Cerebellar cortex (tissue), 1 donor: ENCODE measurements around the gene CDC34.
"Not testable (repeated sequence)": the region's sequence is repeated elsewhere in the genome, so short reads cannot be mapped to it uniquely, and the experiment has no call there.

ENCODE experiments used
- DNase-seq: peaks from one replicate; pipeline ENCODE4 v3.0.0-alpha.2; 2015; ENCODE audit warnings: low spot score

Gene CDC34

GRCh38 chr19:573519-573825 lies 41.9 kb downstream of the CDC34 start:
- DNase-seq = no peak

- DNase-seq = peak; percentile 47
Observed at GRCh38 chr19:574658-575526, 43.3 kb downstream of the CDC34 start.

- no peak for DNase-seq
Observed at GRCh38 chr19:575527-576506, 44.3 kb downstream of the CDC34 start.

GRCh38 chr19:576768-577438 lies 45.3 kb downstream of the CDC34 start:
- no peak for DNase-seq

GRCh38 chr19:577439-578392 lies 46.2 kb downstream of the CDC34 start:
- no peak for DNase-seq

GRCh38 chr19:579111-579841 lies 47.7 kb downstream of the CDC34 start:
- DNase-seq = no peak

GRCh38 chr19:579842-580155 lies 48.2 kb downstream of the CDC34 start:
- no peak for DNase-seq

GRCh38 chr19:580274-580835 lies 48.8 kb downstream of the CDC34 start:
- DNase-seq = no peak

GRCh38 chr19:581399-582111 lies 50.0 kb downstream of the CDC34 start:
- no peak for DNase-seq

GRCh38 chr19:582497-583197 lies 51.1 kb downstream of the CDC34 start:
- no peak for DNase-seq

GRCh38 chr19:583198-583967 lies 51.8 kb downstream of the CDC34 start:
- no peak for DNase-seq

GRCh38 chr19:583968-584239 lies 52.3 kb downstream of the CDC34 start:
- no peak for DNase-seq

GRCh38 chr19:584240-585001 lies 52.9 kb downstream of the CDC34 start:
- peak; percentile 52 for DNase-seq

- DNase-seq = not testable (repeated sequence)
Observed at GRCh38 chr19:585146-585545, 53.6 kb downstream of the CDC34 start.

- DNase-seq = no peak
Observed at GRCh38 chr19:585551-586110, 54.1 kb downstream of the CDC34 start.

- peak; percentile 69 for DNase-seq
Observed at GRCh38 chr19:588093-588740, 56.7 kb downstream of the CDC34 start.
